B cell (primary cell): ENCODE results near the gene PPP3CA.

Source experiments
- EZH2 ChIP-seq: IDR thresholded peaks from 2 replicates; pipeline ENCODE4 v1.6.1; 2012; ENCODE audit warnings: borderline replicate concordance, low read depth, mild to moderate bottlenecking, moderate library complexity, low read length; ENCODE audit not compliant: insufficient read depth, poor library complexity, severe bottlenecking
- TF ChIP-seq, protein P1 (sequence below): fragments of 200-600 bp; IDR thresholded peaks from one replicate; pipeline ENCODE4 v1.8.0; 2022; ENCODE audit warnings: antibody characterized with exemption, mild to moderate bottlenecking

DNA sequence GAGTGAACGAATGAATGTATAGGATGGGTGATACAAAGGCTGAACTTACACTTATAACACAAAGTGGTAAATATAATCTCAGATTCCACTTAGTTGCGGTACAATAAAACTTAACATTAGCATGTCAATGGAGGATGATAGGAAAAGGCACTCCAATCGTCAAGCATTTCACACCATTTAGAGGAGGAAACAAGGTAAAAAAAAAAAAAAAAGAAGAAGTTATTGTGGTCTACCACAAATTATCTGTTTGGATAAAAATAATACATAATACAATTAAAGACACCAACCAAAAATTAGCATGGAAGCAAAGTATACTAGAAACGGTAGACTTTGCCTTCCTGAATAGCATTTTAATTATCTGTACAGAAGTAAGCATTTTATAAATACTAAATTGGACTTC, 205.5 kb downstream of the PPP3CA start:
- TF ChIP-seq, protein P1, sequence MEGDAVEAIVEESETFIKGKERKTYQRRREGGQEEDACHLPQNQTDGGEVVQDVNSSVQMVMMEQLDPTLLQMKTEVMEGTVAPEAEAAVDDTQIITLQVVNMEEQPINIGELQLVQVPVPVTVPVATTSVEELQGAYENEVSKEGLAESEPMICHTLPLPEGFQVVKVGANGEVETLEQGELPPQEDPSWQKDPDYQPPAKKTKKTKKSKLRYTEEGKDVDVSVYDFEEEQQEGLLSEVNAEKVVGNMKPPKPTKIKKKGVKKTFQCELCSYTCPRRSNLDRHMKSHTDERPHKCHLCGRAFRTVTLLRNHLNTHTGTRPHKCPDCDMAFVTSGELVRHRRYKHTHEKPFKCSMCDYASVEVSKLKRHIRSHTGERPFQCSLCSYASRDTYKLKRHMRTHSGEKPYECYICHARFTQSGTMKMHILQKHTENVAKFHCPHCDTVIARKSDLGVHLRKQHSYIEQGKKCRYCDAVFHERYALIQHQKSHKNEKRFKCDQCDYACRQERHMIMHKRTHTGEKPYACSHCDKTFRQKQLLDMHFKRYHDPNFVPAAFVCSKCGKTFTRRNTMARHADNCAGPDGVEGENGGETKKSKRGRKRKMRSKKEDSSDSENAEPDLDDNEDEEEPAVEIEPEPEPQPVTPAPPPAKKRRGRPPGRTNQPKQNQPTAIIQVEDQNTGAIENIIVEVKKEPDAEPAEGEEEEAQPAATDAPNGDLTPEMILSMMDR: no peak
- TF ChIP-seq EZH2: no peak
